Urinary bladder (tissue), 4 donors: ENCODE measurements around the gene STARD8. TPM values are rescaled to one million over a fixed set of nuclear protein-coding genes. Genes with fewer than 3 reads are reported as not detected.
"Not testable (repeated sequence)": the region's sequence is repeated elsewhere in the genome, so short reads cannot be mapped to it uniquely, and the experiment has no call there.

Experiments
- DNase-seq: peaks from one replicate; pipeline ENCODE4 v3.0.0-alpha.2; 2015; ENCODE audit errors: extremely low spot score
- H3K27ac ChIP-seq: one replicate; pipeline ENCODE4 v1.5.1; 2013; ENCODE audit warnings: low read depth, mild to moderate bottlenecking, moderate library complexity
- H3K36me3 ChIP-seq: one replicate; pipeline ENCODE4 v1.6.1; 2013; ENCODE audit warnings: mild to moderate bottlenecking, moderate library complexity; ENCODE audit not compliant: insufficient read depth
- H3K4me1 ChIP-seq: one replicate; pipeline ENCODE4 v1.6.1; 2013; ENCODE audit warnings: mild to moderate bottlenecking, moderate library complexity; ENCODE audit not compliant: insufficient read depth
- H3K4me3 ChIP-seq: one replicate; pipeline ENCODE4 v1.5.1; 2013; ENCODE audit warnings: low read depth, low read length
- WGBS: extraction: QIAGEN DNeasy Blood & Tissue Kit; methylation state at CpG from one replicate; pipeline ENCODE4 v1.1.7; 2013; 5-methylcytosine and 5-hydroxymethylcytosine counted together
- polyA plus RNA-seq: library from polyadenylated mRNA; stranded (reverse); fragments of 200-250 nt; gene quantifications from one replicate; pipeline ENCODE4 v1.2.3, GENCODE V29; 2013
- total RNA-seq: library from RNA; depleted of rRNA; stranded (reverse); fragments of >200 nt; gene quantifications from one replicate; pipeline ENCODE4 v1.2.3, GENCODE V29; 2014
- donor health status: healthy with polysubstance abuse.
- donor health status: healthy.

STARD8 gene
- total and polyA plus RNA-seq, 2 donors, result 6.5 to 12.4 TPM

DNA sequence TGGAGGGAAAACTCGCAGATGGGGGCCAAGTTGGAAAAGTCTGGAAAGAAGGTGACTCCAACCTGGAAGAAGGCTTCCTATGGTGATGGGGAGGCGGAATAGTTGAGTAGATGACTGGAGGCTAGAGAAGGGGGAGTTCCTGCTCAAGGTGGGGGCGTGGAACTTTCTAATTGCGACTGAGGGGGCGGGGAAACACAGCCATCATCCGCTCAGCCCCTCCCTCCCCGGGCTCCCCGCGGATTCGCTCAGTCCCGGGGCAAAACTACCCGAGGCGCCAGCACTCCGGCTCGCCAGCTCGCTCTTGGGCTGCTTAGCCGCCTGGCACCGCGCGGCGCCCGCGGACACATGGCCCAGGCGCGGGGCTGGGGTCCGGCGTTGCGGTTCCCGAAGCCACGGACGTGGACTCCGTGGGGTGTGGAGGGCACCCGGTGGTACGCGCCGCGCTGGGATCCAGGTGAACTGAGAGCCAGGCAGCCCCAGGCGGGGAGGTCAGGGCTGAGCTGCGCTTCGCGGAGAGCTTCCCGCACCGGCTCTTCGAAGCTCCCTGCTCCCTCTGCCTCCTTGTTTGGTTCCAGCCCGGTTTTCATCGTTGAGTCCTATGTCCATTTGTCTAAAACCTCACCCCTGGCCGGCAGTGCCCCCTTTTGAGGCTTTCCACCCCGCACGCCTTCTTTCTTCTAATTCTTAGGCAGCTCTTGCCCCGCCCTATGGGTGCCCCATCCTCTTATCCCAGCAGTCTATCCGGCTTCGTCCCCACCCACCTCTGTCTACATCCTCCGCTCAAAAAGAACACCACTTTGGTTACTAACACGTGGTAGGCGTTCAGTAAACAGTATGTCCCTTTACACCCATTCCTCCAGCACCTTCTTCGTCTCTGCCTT lies 38.9 kb downstream of the STARD8 start:
- H3K4me3 ChIP-seq, result no peak overlapping the region
- 6% methylated on average over 53 of the region's 56 CpGs for WGBS
- no peak for DNase-seq

GRCh38 chrX:68688931-68689330 lies 41.5 kb downstream of the STARD8 start:
- not testable (repeated sequence) for H3K36me3 ChIP-seq, H3K27ac ChIP-seq, DNase-seq, H3K4me3 ChIP-seq, H3K4me1 ChIP-seq
- WGBS, result 77% methylated on average over 5 of the region's 8 CpGs

More for the DNA sequence above, 38.9 kb downstream of the STARD8 start:
- Histone ChIP-seq H3K36me3 (no peaks in the 10 kb centered on the region), H3K27ac (peak overlapping the region; percentile 63), H3K4me1 (no peaks in the 10 kb centered on the region)

DNA sequence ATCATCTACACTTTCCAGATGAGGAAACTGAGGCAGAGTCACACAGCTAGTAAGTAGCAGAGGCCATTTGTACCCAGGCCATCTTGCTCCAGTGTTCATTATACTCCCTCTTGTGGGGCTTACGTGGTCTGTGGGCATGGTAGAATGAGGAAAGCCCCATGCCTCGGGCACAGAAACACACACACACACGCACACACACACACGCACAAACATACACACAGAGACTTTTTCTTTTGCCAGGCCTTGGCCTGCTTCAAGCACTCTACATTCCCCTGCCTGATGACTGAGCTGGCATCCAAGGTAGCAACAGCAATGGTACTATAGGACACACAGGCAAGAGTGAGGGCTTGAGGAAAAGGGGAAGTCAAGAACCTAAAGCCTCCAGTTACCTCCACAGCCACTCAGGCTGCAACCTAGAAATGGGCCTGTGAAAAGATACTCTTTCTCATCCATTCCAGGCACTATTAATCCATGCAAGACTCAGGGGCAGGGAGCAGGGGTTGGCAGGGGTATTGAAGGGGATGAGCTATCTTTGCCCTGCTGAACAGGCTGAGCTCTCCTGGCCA lies 43.6 kb downstream of the STARD8 start:
- no peak overlapping the region for H3K4me3 ChIP-seq
- H3K27ac ChIP-seq, result no peak overlapping the region
- 89% methylated on average over 4 of the region's 4 CpGs for WGBS
- no peak for DNase-seq
- no peaks in the 10 kb centered on the region for H3K4me1 ChIP-seq
- no peaks in the 10 kb centered on the region for H3K36me3 ChIP-seq

- H3K36me3 ChIP-seq, result no peaks in the 10 kb centered on the region
- H3K27ac ChIP-seq, result no peak overlapping the region
- no peak overlapping the region for H3K4me3 ChIP-seq
- WGBS, result 89% methylated on average over 2 of the region's 2 CpGs
- H3K4me1 ChIP-seq, result no peaks in the 10 kb centered on the region
- DNase-seq, result no peak
Observed at GRCh38 chrX:68691921-68692320, 44.5 kb downstream of the STARD8 start.

- no peak overlapping the region for H3K27ac ChIP-seq
- 94% methylated on average over 1 of the region's 1 CpG for WGBS
- DNase-seq, result no peak
- H3K36me3 ChIP-seq, result no peaks in the 10 kb centered on the region
- H3K4me1 ChIP-seq, result no peaks in the 10 kb centered on the region
- H3K4me3 ChIP-seq, result no peak overlapping the region
Observed at GRCh38 chrX:68692651-68693050, 45.2 kb downstream of the STARD8 start.

DNA sequence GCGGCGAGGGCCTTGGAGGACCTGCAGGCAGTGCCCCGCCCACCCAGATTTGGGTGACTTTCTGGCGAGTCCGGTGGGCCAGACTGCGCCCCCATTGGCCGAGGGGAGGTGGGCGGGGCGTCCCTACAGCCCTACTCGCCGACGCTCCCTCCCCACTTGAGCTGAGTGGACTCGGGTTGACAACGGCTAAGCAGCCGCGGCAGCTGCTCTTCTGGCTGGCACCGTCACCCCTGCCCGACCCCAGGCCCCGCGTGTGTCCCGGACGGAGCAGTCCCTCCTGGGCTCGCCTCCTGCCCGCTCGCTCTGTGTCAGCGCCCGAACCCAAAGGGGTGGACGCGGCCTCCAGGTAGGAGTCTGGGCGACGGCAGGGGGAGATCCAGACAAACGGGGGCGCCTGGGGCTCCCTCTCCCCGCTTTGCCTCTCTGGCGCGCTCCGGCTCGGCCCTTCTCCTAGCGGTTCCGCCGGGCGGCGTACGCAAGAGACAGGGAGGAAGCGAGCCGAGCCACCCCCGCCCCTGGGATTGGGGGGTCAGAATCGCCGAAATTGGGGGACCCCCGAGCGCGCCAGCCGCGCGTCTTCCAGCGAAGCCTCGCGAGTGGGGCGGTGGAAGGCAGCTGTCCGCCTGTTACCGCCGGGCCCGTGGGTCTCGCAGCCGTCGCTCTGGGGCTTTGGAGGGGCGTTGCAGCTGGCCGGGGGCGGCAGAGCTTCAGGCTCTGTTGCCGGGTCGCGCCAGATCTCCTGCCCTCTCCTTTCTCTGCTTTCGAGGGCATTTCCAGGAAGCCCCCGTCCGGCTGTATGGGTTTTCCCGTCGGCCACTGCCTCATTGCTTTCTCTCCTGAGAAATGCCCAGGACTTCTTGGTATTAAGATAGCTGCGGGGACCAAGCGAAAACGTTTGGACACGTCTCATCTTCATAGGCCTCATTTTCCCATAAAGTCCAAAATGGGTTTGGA lies 46.3 kb downstream of the STARD8 start:
- no peak for DNase-seq
- WGBS, result under 1% methylated on average over 81 of the region's 81 CpGs
- Histone ChIP-seq H3K4me1 (no peaks in the 10 kb centered on the region), H3K27ac (no peak overlapping the region), H3K4me3 (peak overlapping the region; percentile 54), H3K36me3 (no peaks in the 10 kb centered on the region)

DNA sequence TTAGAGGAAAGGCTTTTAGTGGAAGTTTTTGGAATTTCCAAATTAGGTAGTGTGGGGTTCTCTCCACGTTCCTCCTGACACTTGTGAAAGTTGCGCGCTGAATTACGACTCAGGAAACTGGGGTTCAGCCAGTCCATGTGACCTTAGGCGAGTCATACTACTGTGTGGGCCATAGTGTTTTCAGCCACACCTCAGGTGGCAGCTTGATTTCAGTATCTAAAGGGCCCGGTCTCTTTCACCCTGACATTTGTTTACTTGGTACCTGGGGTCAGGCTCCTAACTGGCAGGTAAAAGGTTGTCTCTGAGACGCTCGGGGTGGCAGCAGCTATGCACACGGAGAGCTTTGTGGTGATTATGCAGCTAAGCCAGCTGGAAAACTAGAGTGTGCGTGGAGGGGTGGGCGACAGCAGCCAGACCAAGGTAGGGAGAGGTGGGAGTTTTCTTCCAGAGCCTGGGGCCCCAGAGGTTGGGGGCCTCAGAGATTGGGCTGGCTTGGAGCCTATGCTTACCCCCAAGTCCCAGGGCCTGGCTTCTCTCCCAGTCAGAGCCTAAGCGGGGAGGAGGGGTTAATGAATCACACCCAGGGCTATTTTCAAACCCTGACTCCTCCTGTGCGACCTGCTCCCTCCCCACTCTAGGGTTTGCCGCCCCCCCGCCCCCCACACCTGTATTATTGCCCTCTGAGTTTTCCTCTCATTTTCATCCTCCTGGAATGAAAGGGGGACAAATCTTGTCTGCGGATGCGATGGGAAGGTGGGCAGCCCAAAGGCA lies 47.2 kb downstream of the STARD8 start:
- no peak for DNase-seq
- peak overlapping the region; percentile 54 for H3K4me3 ChIP-seq
- 69% methylated on average over 17 of the region's 17 CpGs for WGBS
- no peak overlapping the region for H3K27ac ChIP-seq
- H3K36me3 ChIP-seq, result no peaks in the 10 kb centered on the region
- H3K4me1 ChIP-seq, result no peaks in the 10 kb centered on the region

GRCh38 chrX:68695206-68695845 lies 47.9 kb downstream of the STARD8 start:
- H3K27ac ChIP-seq, result no peak overlapping the region
- peak overlapping the region; percentile 1 for H3K4me3 ChIP-seq
- 66% methylated on average over 5 of the region's 5 CpGs for WGBS
- H3K4me1 ChIP-seq, result no peaks in the 10 kb centered on the region
- no peaks in the 10 kb centered on the region for H3K36me3 ChIP-seq
- DNase-seq, result no peak

DNA sequence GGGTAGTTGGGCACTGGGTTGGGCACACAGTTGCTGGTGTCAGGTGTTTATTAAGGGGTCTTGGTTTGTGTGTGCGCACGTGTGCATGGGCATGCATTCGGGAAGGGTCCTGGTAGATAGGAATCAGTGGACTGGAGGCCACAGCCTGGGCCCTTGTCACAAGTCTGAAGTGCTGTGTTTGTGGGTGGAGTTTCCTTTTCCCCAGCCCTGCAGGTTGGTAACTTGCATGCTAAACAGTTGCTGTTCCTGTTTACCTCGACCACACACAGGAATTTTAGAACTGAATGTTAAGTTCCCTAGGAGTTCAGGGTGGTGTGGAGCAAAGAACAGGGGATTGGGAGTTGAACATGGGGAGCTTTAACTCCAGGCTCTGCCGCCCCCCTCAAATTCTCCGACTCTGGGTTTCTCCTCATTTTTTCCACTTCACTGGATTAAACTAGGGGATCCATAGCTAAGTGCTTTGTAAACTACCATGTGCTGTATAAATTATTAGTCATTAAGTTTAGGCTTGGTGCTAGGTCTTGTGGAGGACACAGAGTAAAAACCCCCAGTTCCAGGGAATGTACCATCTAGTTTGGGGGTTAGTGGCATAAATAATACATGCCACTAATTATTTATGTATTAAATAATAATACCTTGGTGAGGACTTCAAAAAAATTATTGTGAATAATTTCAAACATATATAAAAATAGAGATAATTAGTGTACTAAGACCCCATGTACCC lies 49.0 kb downstream of the STARD8 start:
- Histone ChIP-seq H3K4me3 (no peak overlapping the region), H3K4me1 (no peaks in the 10 kb centered on the region), H3K27ac (peak overlapping the region; percentile 44), H3K36me3 (no peaks in the 10 kb centered on the region)
- DNase-seq, result no peak
- WGBS, result 78% methylated on average over 6 of the region's 6 CpGs

GRCh38 chrX:68697036-68697435 lies 49.6 kb downstream of the STARD8 start:
- Histone ChIP-seq H3K4me3 (no peak overlapping the region), H3K4me1 (no peaks in the 10 kb centered on the region), H3K27ac (no peak overlapping the region), H3K36me3 (no peaks in the 10 kb centered on the region)
- DNase-seq, result no peak
- WGBS, result 84% methylated on average over 6 of the region's 6 CpGs

DNA sequence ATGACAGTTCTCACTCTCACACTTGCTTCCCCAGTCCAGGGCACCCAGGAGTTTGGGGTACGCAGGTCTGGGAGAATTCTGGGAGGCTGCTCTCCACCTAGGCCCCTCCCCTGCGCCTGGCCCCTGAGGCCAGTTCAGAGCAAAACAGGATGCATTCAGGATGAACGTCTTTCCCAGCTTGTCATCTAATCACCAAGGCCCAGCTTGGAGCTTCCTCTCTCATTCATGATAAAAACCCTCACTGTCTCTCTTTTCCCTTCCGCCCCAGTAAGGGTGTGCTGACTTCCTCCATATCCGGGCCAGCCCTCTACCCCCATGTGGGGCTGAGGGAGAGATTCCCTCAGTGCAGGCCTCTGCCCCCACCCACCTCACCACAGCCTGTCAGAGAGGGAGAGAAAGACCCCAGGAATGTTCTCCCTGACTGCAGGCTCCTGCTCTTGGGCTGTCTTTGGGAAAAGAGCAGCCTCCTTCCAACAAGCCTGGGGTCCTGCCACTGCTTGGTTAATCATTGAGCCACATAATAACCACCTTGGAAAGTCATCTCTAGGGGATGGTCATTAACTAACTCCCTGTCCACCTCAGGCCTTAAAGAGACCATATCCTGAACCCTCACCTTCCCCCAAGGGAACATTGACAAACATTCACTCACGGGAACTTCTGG lies 50.1 kb downstream of the STARD8 start:
- Histone ChIP-seq H3K4me1 (no peaks in the 10 kb centered on the region), H3K27ac (no peak overlapping the region)
- WGBS, result 79% methylated on average over 6 of the region's 6 CpGs

GRCh38 chrX:68698942-68699341 lies 51.5 kb downstream of the STARD8 start:
- H3K4me1 ChIP-seq, result no peaks in the 10 kb centered on the region
- no peak for DNase-seq
- H3K4me3 ChIP-seq, result no peak overlapping the region
- H3K36me3 ChIP-seq, result no peaks in the 10 kb centered on the region
- WGBS, result 97% methylated on average over 2 of the region's 2 CpGs
- no peak overlapping the region for H3K27ac ChIP-seq

More for the DNA sequence above, 50.1 kb downstream of the STARD8 start:
- DNase-seq, result no peak
- no peak overlapping the region for H3K4me3 ChIP-seq
- no peaks in the 10 kb centered on the region for H3K36me3 ChIP-seq
